Neural cell (in vitro differentiated cells): ENCODE results near the gene TTC9B. TPM values are rescaled to one million over a fixed set of nuclear protein-coding genes. Genes with fewer than 3 reads are reported as not detected.

Experiments
- H2AFZ ChIP-seq: fragments of 200-600, 300-800 bp; sonication (generic), shearing (Covaris generic); 2 replicates; pipeline ENCODE4 v1.6.0; 2014; ENCODE audit warnings: low read depth, mild to moderate bottlenecking, antibody characterized with exemption, low read length, moderate library complexity
- H3F3A ChIP-seq: fragments of 200-600 bp; shearing (Covaris generic); 2 replicates; pipeline ENCODE4 v1.6.1; 2016; ENCODE audit warnings: mild to moderate bottlenecking, moderate library complexity, mixed read lengths, antibody characterized with exemption, low read length; ENCODE audit not compliant: insufficient read depth, poor library complexity, severe bottlenecking
- H3K27ac ChIP-seq: fragments of 200-600, 300-800 bp; sonication (generic), shearing (Covaris generic); 2 replicates; pipeline ENCODE4 v1.5.1; 2014; ENCODE audit warnings: mild to moderate bottlenecking, low read length, moderate library complexity
- H3K27me3 ChIP-seq: fragments of 300-800, 200-600 bp; sonication (generic), shearing (Covaris generic); 2 replicates; pipeline ENCODE4 v1.6.0; 2014; ENCODE audit warnings: mild to moderate bottlenecking, low read depth, low read length, moderate library complexity; ENCODE audit not compliant: insufficient read depth
- H3K36me3 ChIP-seq: fragments of 300-800, 200-600 bp; sonication (generic), shearing (Covaris generic); 2 replicates; pipeline ENCODE4 v1.5.1; 2014; ENCODE audit warnings: mild to moderate bottlenecking, antibody characterized with exemption, low read length, moderate library complexity; ENCODE audit not compliant: insufficient read depth
- H3K4me2 ChIP-seq: fragments of 300-800, 200-600 bp; sonication (generic), shearing (Covaris generic); 2 replicates; pipeline ENCODE4 v1.6.0; 2014; ENCODE audit warnings: mild to moderate bottlenecking, low read length
- H3K4me3 ChIP-seq: fragments of 300-800, 200-600 bp; sonication (generic), shearing (Covaris generic); 2 replicates; pipeline ENCODE4 v1.5.1; 2014; ENCODE audit warnings: mild to moderate bottlenecking, low read length, moderate library complexity
- H3K79me2 ChIP-seq: fragments of 200-600 bp; shearing (Covaris generic); replicated peaks from 2 replicates; pipeline ENCODE4 v1.6.0; 2014; ENCODE audit warnings: mild to moderate bottlenecking, low read length, moderate library complexity; ENCODE audit not compliant: insufficient read depth
- H3K9ac ChIP-seq: fragments of 300-800, 200-600 bp; sonication (generic), shearing (Covaris generic); 2 replicates; pipeline ENCODE4 v1.6.1; 2016; ENCODE audit warnings: mild to moderate bottlenecking, low read length, mixed read lengths
- H3K9me2 ChIP-seq: fragments of 200-600 bp; shearing (Covaris generic); 2 replicates; pipeline ENCODE4 v1.6.1; 2016; ENCODE audit warnings: mild to moderate bottlenecking, low read length, mixed read lengths; ENCODE audit not compliant: insufficient read depth
- H3K9me3 ChIP-seq: fragments of 200-600, 300-800 bp; sonication (generic), shearing (Covaris generic); 2 replicates; pipeline ENCODE4 v1.6.1; 2016; ENCODE audit warnings: mild to moderate bottlenecking, mixed run types, low read length, moderate library complexity, mixed read lengths
- H4K20me1 ChIP-seq: fragments of 200-600 bp; shearing (Covaris generic); 2 replicates; pipeline ENCODE4 v1.6.1; 2016; ENCODE audit warnings: mild to moderate bottlenecking, mixed run types; ENCODE audit not compliant: insufficient read depth
- CTCF ChIP-seq: fragments of 450-650 bp; IDR thresholded peaks from 2 replicates; pipeline ENCODE4 v1.5.1; 2014; ENCODE audit warnings: antibody characterized with exemption, mild to moderate bottlenecking, moderate library complexity; ENCODE audit not compliant: poor library complexity, severe bottlenecking
- EP300 ChIP-seq: fragments of 450-650 bp; conservative IDR thresholded peaks from 2 replicates; pipeline ENCODE4 v1.6.1; 2014; ENCODE audit warnings: antibody characterized with exemption, mild to moderate bottlenecking, moderate library complexity; ENCODE audit not compliant: poor library complexity, severe bottlenecking
- EZH2 ChIP-seq: fragments of 200-600, 300-800 bp; shearing (Covaris generic), sonication (generic); IDR thresholded peaks from 2 replicates; pipeline ENCODE4 v1.6.1; 2014; ENCODE audit warnings: antibody characterized with exemption, low read length, borderline replicate concordance, mild to moderate bottlenecking; ENCODE audit not compliant: insufficient read depth, poor library complexity, severe bottlenecking
- MXI1 ChIP-seq: fragments of 450-650 bp; conservative IDR thresholded peaks from 2 replicates; pipeline ENCODE4 v1.6.1; 2014; ENCODE audit warnings: antibody characterized with exemption, mild to moderate bottlenecking; ENCODE audit not compliant: poor library complexity, severe bottlenecking
- POLR2AphosphoS5 ChIP-seq: IDR thresholded peaks from 2 replicates; pipeline ENCODE4 v1.6.1; 2012
- RAD21 ChIP-seq: fragments of 450-650 bp; conservative IDR thresholded peaks from 2 replicates; pipeline ENCODE4 v1.6.1; 2014; ENCODE audit warnings: antibody characterized with exemption, mild to moderate bottlenecking, moderate library complexity
- REST ChIP-seq: IDR thresholded peaks from 2 replicates; pipeline ENCODE4 v1.6.1; 2012; ENCODE audit warnings: borderline replicate concordance
- SMC3 ChIP-seq: fragments of 450-650 bp; conservative IDR thresholded peaks from 2 replicates; pipeline ENCODE4 v1.6.1; 2014; ENCODE audit warnings: antibody characterized with exemption, mild to moderate bottlenecking, moderate library complexity; ENCODE audit not compliant: poor library complexity
- TAF1 ChIP-seq: IDR thresholded peaks from 2 replicates; pipeline ENCODE4 v1.6.1; 2012; ENCODE audit warnings: low read depth
- polyA plus RNA-seq: library from polyadenylated mRNA; depleted of rRNA; stranded (reverse); fragments of >200 nt; gene quantifications from 2 replicates; pipeline ENCODE4 v1.2.3, GENCODE V29; 2014

The TTC9B gene
- polyA plus RNA-seq, 1 donor from 2014 or later = 111 TPM

- TF ChIP-seq SMC3 (no peak), EZH2 (no peak), MXI1 (no peak), RAD21 (no peak), REST (no peak), CTCF (no peak), EP300 (no peak), POLR2AphosphoS5 (no peak), TAF1 (no peak)
- Histone ChIP-seq H3K27me3 (no peaks in the 10 kb centered on the region), H3K79me2 (no peaks in the 10 kb centered on the region), H3K4me3 (no peak overlapping the region), H3K27ac (no peak overlapping the region), H3K4me2 (no peak overlapping the region), H3K36me3 (no peaks in the 10 kb centered on the region), H2AFZ (no peak overlapping the region), H3K9me3 (no peaks in the 10 kb centered on the region), H3F3A (no peaks in the 10 kb centered on the region), H3K9me2 (no peaks in the 10 kb centered on the region), H3K9ac (no peak overlapping the region), H4K20me1 (no peaks in the 10 kb centered on the region)
Measured at GRCh38 chr19:40204381-40204780, 13.8 kb downstream of the TTC9B start.

GRCh38 chr19:40200341-40201099, 17.7 kb downstream of the TTC9B start:
- Histone ChIP-seq H3K9me2 (no peaks in the 10 kb centered on the region), H3K4me2 (no peak overlapping the region), H3K27ac (no peak overlapping the region), H4K20me1 (no peaks in the 10 kb centered on the region), H2AFZ (no peak overlapping the region), H3K9ac (no peak overlapping the region), H3K4me3 (no peak overlapping the region), H3K36me3 (no peaks in the 10 kb centered on the region), H3K9me3 (no peaks in the 10 kb centered on the region), H3F3A (no peaks in the 10 kb centered on the region), H3K79me2 (no peaks in the 10 kb centered on the region), H3K27me3 (no peaks in the 10 kb centered on the region)
- TF ChIP-seq EZH2 (no peak), MXI1 (no peak), EP300 (no peak), TAF1 (no peak), CTCF (no peak), RAD21 (no peak), REST (no peak), SMC3 (no peak), POLR2AphosphoS5 (no peak)
